ENCODE results near the gene UST.
A peak's percentile ranks its signal among the peaks of the same experiment; 100 is the strongest.

Gene UST

GRCh38 chr6:149041953-149042352, 295.1 kb downstream of the UST start:
- no peak for TF ChIP-seq CTCF (IDR thresholded peaks at IDR 0.05; ENCODE audit: low read depth, low read length)
- H3K36me3 ChIP-seq: no peaks in the 10 kb centered on the region
- no peaks in the 10 kb centered on the region for H3K9me3 ChIP-seq
- H3K4me3 ChIP-seq (ENCODE audit: low read depth, low read length): no peak overlapping the region
- DNase-seq: no peak
- no peaks in the 10 kb centered on the region for H3K4me1 ChIP-seq
- H3K27me3 ChIP-seq: no peaks in the 10 kb centered on the region

DNA sequence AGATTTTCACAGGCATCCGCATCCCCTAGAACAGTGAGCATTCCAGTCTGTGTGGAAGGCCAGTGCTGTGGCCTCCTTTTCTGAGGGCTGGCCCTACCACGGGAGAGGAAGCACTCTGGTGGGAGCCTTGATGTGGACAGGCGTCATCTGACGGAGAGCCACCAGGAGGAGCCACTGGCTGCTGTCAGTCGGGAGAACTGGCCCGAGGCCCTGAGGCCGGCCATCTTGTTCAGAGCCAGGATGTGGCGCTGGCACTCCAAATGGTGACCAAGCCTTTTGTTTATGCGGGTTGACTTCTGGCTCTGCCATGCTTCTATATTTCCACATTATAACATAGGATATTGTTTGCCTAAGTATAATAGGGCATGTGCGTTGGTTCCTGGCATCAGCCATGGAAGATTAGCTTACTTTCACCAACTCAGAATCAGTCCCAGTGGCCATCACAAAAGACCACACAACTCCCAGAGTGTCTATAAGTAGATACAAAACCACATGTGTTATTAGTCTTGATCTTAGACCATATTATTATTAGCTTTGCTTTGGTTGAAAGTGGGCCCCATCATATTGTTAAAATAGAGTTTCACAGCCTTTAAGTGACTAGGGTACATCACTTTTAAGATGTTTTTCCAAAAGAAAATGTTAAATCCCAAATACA, 296.8 kb downstream of the UST start:
- peak; percentile 84 for DNase-seq

GRCh38 chr6:149044528-149044927, 297.7 kb downstream of the UST start:
- DNase-seq: no peak
- H3K9me3 ChIP-seq: no peaks in the 10 kb centered on the region
- H3K36me3 ChIP-seq: no peaks in the 10 kb centered on the region
- TF ChIP-seq CTCF (IDR thresholded peaks at IDR 0.05; ENCODE audit: low read depth, low read length): no peak
- no peaks in the 10 kb centered on the region for H3K4me1 ChIP-seq
- H3K4me3 ChIP-seq (ENCODE audit: low read depth, low read length): no peak overlapping the region
- H3K27me3 ChIP-seq: no peaks in the 10 kb centered on the region

More for the DNA sequence above, 296.8 kb downstream of the UST start:
- TF ChIP-seq CTCF (IDR thresholded peaks at IDR 0.05; ENCODE audit: low read depth, low read length): peak; percentile 80
- Histone ChIP-seq H3K4me3 (ENCODE audit: low read depth, low read length) (no peak overlapping the region), H3K27me3 (no peaks in the 10 kb centered on the region), H3K9me3 (no peaks in the 10 kb centered on the region), H3K36me3 (no peaks in the 10 kb centered on the region), H3K4me1 (no peaks in the 10 kb centered on the region)

DNA sequence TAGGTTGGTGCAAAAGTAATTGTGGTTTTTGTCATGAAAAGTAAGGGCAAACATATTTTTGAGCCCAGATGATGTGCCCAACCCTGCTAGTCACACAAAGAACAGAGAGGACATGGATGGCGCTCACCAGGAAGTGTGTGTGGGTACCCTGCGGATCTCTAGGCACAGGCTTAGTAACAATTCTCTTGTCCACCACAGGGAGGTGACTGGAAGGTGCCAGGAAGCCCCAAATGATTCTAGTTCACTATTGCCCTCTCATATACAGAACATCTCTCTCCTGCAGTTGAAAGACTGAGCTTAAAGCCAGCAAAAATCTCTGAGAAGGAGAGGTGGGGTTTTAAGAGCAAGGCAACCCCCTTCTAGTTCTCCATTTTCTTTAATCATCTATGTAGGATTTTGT, 298.6 kb downstream of the UST start:
- Histone ChIP-seq H3K4me3 (ENCODE audit: low read depth, low read length) (no peak overlapping the region), H3K27me3 (no peaks in the 10 kb centered on the region), H3K9me3 (no peaks in the 10 kb centered on the region), H3K4me1 (no peaks in the 10 kb centered on the region), H3K36me3 (no peaks in the 10 kb centered on the region)
- DNase-seq: no peak
- TF ChIP-seq CTCF (IDR thresholded peaks at IDR 0.05; ENCODE audit: low read depth, low read length): 0 out of 2 replicates have a peak, but pooled peaks have one; percentile 10

DNA sequence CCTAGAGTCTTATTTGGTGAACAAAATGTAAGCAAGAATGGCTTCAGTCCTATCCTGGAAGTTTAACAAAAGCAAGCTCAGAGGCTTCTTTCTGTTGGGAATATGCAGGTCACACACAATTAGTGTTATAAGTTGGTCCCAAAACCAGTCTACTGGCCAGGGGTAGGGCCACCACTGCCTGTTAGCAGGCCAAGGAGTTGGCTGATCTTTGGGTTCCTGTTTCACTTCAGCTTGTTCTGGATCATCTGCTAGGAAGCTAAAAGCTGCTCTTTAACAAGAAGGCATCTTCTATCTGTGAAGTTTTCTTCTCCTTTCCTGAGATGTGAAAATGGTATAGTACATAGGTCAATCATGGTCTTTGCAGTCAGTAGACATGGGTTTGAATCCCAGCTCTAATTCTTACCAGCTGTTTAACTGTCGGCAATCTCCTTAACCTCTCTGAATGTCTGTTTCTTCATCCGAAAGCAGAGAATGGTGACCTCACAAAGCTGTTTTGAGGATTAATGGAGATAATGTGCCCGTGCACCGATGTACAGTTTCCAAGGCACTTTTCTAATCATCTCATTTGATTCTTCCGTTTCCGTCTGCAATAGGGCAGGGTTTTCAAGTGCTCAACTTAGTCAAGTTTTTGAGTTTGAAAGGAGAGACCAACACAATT, 299.5 kb downstream of the UST start:
- Histone ChIP-seq H3K36me3 (no peaks in the 10 kb centered on the region), H3K27me3 (no peaks in the 10 kb centered on the region), H3K9me3 (no peaks in the 10 kb centered on the region), H3K4me1 (no peaks in the 10 kb centered on the region), H3K4me3 (ENCODE audit: low read depth, low read length) (no peak overlapping the region)
- no peak for TF ChIP-seq CTCF (IDR thresholded peaks at IDR 0.05; ENCODE audit: low read depth, low read length)
- DNase-seq: no peak

- Histone ChIP-seq H3K36me3 (no peaks in the 10 kb centered on the region), H3K27me3 (no peaks in the 10 kb centered on the region), H3K4me3 (ENCODE audit: low read depth, low read length) (no peak overlapping the region), H3K4me1 (no peaks in the 10 kb centered on the region), H3K9me3 (no peaks in the 10 kb centered on the region)
- no peak for TF ChIP-seq CTCF (IDR thresholded peaks at IDR 0.05; ENCODE audit: low read depth, low read length)
- no peak for DNase-seq
These were observed 300.0 kb downstream of the UST start for GRCh38 chr6:149046822-149047246.

Measured in BE2C (cell line).